GM13976 (cell line): ENCODE data around the gene PTPN7.
"Not testable (repeated sequence)": the region's sequence is repeated elsewhere in the genome, so short reads cannot be mapped to it uniquely, and the experiment has no call there.

ENCODE experiments used
- DNase-seq: peaks from one replicate; pipeline ENCODE4 v3.0.0; 2012; ENCODE audit warnings: low spot score
- in situ Hi-C: fragments of 300-500 bp; cut with MboI; formaldehyde crosslinking; loops from one replicate; pipeline ENCODE4 v1.12.0; 2022; ENCODE audit warnings: low sequenced_read_pairs, mixed read lengths, inconsistent platforms; ENCODE audit not compliant: unreplicated experiment
- TF ChIP-seq, protein P1 (sequence below): IDR thresholded peaks from 2 replicates; pipeline ENCODE4 v1.5.1; 2012; ENCODE audit warnings: borderline replicate concordance, mild to moderate bottlenecking; ENCODE audit not compliant: insufficient read depth; ENCODE audit errors: extremely low read depth, missing control alignments, control extremely low read depth

The PTPN7 gene

DNA sequence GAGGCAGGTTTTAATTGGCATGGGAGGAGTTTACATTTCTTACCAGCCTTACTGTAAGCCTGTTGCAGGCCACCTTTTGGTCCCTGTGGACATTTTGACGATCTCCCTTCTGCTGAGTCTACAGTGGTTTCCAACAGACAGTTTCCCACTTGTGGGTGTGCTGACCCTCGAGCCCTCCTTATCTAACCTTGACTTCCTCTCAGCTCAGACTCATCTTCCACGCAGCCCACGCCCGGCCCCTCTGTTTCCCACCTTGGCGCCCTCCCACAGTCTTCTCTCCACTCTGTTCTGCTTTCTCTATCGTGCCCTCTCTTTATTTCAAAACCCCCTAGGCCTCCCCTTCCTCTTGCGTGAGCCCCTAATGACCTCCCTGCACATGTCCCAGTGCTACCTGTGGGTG is 9.8 kb downstream of the PTPN7 start:
- DNase-seq, result no peak
- TF ChIP-seq, protein P1, sequence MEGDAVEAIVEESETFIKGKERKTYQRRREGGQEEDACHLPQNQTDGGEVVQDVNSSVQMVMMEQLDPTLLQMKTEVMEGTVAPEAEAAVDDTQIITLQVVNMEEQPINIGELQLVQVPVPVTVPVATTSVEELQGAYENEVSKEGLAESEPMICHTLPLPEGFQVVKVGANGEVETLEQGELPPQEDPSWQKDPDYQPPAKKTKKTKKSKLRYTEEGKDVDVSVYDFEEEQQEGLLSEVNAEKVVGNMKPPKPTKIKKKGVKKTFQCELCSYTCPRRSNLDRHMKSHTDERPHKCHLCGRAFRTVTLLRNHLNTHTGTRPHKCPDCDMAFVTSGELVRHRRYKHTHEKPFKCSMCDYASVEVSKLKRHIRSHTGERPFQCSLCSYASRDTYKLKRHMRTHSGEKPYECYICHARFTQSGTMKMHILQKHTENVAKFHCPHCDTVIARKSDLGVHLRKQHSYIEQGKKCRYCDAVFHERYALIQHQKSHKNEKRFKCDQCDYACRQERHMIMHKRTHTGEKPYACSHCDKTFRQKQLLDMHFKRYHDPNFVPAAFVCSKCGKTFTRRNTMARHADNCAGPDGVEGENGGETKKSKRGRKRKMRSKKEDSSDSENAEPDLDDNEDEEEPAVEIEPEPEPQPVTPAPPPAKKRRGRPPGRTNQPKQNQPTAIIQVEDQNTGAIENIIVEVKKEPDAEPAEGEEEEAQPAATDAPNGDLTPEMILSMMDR, result no peak
- in situ Hi-C loops, result no loop called here

DNA sequence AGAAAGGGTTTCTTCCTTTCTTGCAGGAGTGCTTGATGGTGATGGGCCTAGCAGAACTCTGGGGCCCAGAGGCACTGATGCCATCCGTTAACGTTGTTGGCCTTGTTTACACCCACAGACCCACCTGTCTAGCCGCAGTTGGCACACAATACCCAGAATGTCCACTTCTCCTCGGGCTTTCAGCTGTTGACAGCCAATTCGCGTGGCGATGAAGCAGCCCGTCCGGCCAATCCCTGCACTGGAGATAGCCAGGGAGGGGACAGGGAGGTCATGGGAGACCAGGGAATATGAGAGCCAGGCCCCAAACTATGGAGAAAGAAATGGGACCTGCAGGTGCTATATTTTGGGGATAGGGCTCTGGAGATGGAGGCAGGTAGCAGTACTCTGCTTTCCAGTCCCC is 10.2 kb downstream of the PTPN7 start:
- no peak for DNase-seq
- TF ChIP-seq, protein P1, result no peak
- in situ Hi-C loops, result no loop called here

- DNase-seq, result no peak
- TF ChIP-seq, protein P1, result no peak
- in situ Hi-C loops, result no loop called here
These were observed 10.8 kb downstream of the PTPN7 start for GRCh38 chr1:202149566-202149965.

- TF ChIP-seq, protein P1, result no peak
- DNase-seq, result no peak
- in situ Hi-C loops, result no loop called here
These were observed 12.0 kb downstream of the PTPN7 start for GRCh38 chr1:202148391-202148790.

DNA sequence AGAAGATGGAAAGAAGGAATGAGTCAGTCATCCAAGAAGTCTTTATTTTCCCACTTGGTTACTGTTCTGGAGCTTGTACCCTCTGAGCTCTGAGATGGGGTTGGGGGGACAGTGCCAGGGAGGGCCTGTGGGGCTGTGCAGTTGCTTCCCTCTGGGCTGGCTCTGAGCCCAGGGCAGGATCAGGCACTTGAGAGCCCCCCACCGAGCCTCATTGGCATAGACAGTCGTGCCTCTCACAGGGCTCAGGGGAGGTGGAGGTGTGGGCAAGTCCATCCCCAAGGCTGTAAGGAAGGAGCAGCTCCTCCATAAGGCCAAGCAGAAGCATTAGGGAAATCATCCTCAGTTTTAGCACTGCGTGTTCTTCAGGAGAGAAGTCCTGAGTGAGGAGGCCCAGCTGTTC is 13.4 kb downstream of the PTPN7 start:
- in situ Hi-C loops, result no loop called here
- TF ChIP-seq, protein P1, result no peak
- no peak for DNase-seq

GRCh38 chr1:202146279-202146678 is 14.1 kb downstream of the PTPN7 start:
- no peak for DNase-seq
- in situ Hi-C loops, result no loop called here

GRCh38 chr1:202145744-202146140 is 14.7 kb downstream of the PTPN7 start:
- DNase-seq, in situ Hi-C loops: not testable (repeated sequence)

More at GRCh38 chr1:202146279-202146678, 14.1 kb downstream of the PTPN7 start:
- TF ChIP-seq, protein P1, result no peak
